Panc1 (cell line): Measurements from ENCODE around the gene SH3BP5. TPM values are rescaled to one million over a fixed set of nuclear protein-coding genes. Genes with fewer than 3 reads are reported as not detected.

Experiments used
- ATAC-seq: fragments of 200-7000 bp; cut with Tn5 transposase; 2 replicates; pipeline ENCODE4 v1.9.1; 2020; ENCODE audit warnings: mild to moderate bottlenecking, moderate library complexity
- BruUV-seq: library from RNA; stranded (reverse); fragments of 400-500 nt; replicated peaks from 2 replicates; lab custom pipeline; 2021; lab: Mats Ljungman, UMichigan
- CTCF ChIA-PET: fragments of 300-600 bp; sonication (Branson Sonifier 250); formaldehyde crosslinking; loops from one replicate; lab custom pipeline; 2022; ENCODE audit warnings: antibody characterized with exemption; lab: Charles Lee
- POLR2A ChIA-PET: fragments of 300-600 bp; sonication (Branson Sonifier 250); formaldehyde crosslinking; loops from one replicate; lab custom pipeline; 2022; ENCODE audit warnings: antibody characterized with exemption; lab: Charles Lee
- DNase-seq: peaks from one replicate; pipeline ENCODE4 v3.0.0-alpha.2; 2010; ENCODE audit warnings: low read depth, low spot score
- H3K27ac ChIP-seq: 2 replicates; pipeline ENCODE4 v1.5.1; 2011; ENCODE audit warnings: mild to moderate bottlenecking, low read length, inconsistent platforms
- H3K27me3 ChIP-seq: fragments of 200-500 bp; sonication (Bioruptor generic); 2 replicates; pipeline ENCODE4 v1.6.0; 2014; ENCODE audit warnings: low read length, inconsistent platforms; ENCODE audit not compliant: control insufficient read depth, insufficient read depth
- H3K36me3 ChIP-seq: fragments of 200-500 bp; sonication (Bioruptor generic); 2 replicates; pipeline ENCODE4 v1.5.1; 2014; ENCODE audit warnings: inconsistent platforms, mild to moderate bottlenecking, low read length, moderate library complexity; ENCODE audit not compliant: control insufficient read depth, insufficient read depth
- H3K4me1 ChIP-seq: 2 replicates; pipeline ENCODE4 v1.5.1; 2011; ENCODE audit warnings: inconsistent platforms, mild to moderate bottlenecking, low read length, moderate library complexity; ENCODE audit not compliant: control insufficient read depth, insufficient read depth
- H3K4me3 ChIP-seq, 2 experiments: 2 replicates each; pipeline ENCODE4 v1.5.1; 2011 to 2012; ENCODE audit warnings: low read depth in 2 of 2, low read length in 2 of 2, mild to moderate bottlenecking in 2 of 2, inconsistent platforms in 1 of 2, moderate library complexity in 1 of 2
- H3K9me3 ChIP-seq: fragments of 200-500 bp; sonication (Bioruptor generic); 2 replicates; pipeline ENCODE4 v1.5.1; 2014; ENCODE audit warnings: low read depth, mild to moderate bottlenecking, inconsistent platforms, low read length, moderate library complexity; ENCODE audit not compliant: control insufficient read depth, insufficient read depth
- POLR2AphosphoS5 ChIP-seq: IDR thresholded peaks from 2 replicates; pipeline ENCODE4 v1.6.1; 2012; ENCODE audit warnings: mild to moderate bottlenecking, low read depth, low read length, moderate library complexity
- REST ChIP-seq, 2 experiments: IDR thresholded peaks; 2 replicates each; pipeline ENCODE4 v1.6.1; 2011 to 2012; ENCODE audit warnings: low read depth in 2 of 2, control low read depth in 1 of 2, low read length in 1 of 2, mild to moderate bottlenecking in 1 of 2, moderate library complexity in 1 of 2; ENCODE audit not compliant: insufficient read depth in 1 of 2
- SIN3A ChIP-seq: IDR thresholded peaks from 2 replicates; pipeline ENCODE4 v1.6.1; 2012; ENCODE audit warnings: low read depth, mild to moderate bottlenecking, low read length, moderate library complexity, borderline replicate concordance; ENCODE audit not compliant: insufficient read depth
- TCF7L2 ChIP-seq: IDR thresholded peaks from 2 replicates; pipeline ENCODE4 v1.6.1; 2011; ENCODE audit warnings: mild to moderate bottlenecking, low read depth, low read length, inconsistent platforms
- in situ Hi-C: cut with HindIII; loops from 2 replicates; pipeline ENCODE4 v1.10.0; 2016; ENCODE audit warnings: low sequenced_read_pairs, low pct_unique_long_range_greater_than_20kb
- intact Hi-C: fragments of 100-400 bp; cut with micrococcal nuclease; formaldehyde crosslinking; loops from one replicate; pipeline ENCODE4 v1.10.0; 2022; ENCODE audit not compliant: unreplicated experiment
- total RNA-seq: library from RNA; stranded (reverse); gene quantifications from one replicate; pipeline ENCODE4 v1.2.1, GENCODE V29; 2021; ENCODE audit not compliant: unreplicated experiment
- TF ChIP-seq, protein P1 (sequence below): fragments of 450-650 bp; IDR thresholded peaks from 2 replicates; pipeline ENCODE4 v1.5.1; 2017; ENCODE audit warnings: mild to moderate bottlenecking

Gene SH3BP5
- total RNA-seq, 1 experiment from 2014 or later, result 12.0 TPM

- H3K4me1 ChIP-seq, result no peaks in the 10 kb centered on the region
- H3K36me3 ChIP-seq, result peaks cover 34% of the 10 kb centered on the region
- POLR2A ChIA-PET, result no interaction called here
- intact Hi-C loops, result no loop called here
- no peak for TF ChIP-seq TCF7L2
- TF ChIP-seq SIN3A, result no peak
- TF ChIP-seq REST (IDR thresholded peaks at IDR 0.05; ENCODE audit: insufficient read depth in 1 of 2, low read depth in 2 of 2, low read length in 1 of 2), result no peak
- TF ChIP-seq POLR2AphosphoS5, result no peak
- TF ChIP-seq, protein P1, sequence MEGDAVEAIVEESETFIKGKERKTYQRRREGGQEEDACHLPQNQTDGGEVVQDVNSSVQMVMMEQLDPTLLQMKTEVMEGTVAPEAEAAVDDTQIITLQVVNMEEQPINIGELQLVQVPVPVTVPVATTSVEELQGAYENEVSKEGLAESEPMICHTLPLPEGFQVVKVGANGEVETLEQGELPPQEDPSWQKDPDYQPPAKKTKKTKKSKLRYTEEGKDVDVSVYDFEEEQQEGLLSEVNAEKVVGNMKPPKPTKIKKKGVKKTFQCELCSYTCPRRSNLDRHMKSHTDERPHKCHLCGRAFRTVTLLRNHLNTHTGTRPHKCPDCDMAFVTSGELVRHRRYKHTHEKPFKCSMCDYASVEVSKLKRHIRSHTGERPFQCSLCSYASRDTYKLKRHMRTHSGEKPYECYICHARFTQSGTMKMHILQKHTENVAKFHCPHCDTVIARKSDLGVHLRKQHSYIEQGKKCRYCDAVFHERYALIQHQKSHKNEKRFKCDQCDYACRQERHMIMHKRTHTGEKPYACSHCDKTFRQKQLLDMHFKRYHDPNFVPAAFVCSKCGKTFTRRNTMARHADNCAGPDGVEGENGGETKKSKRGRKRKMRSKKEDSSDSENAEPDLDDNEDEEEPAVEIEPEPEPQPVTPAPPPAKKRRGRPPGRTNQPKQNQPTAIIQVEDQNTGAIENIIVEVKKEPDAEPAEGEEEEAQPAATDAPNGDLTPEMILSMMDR, result no peak
- BruUV-seq, result no TSS peak
- in situ Hi-C loops, result no loop called here
- DNase-seq (no peak), ATAC-seq (no peak)
- CTCF ChIA-PET, result no interaction called here
- H3K4me3 ChIP-seq, result no peak overlapping the region
- no peak overlapping the region for H3K27ac ChIP-seq
- no peaks in the 10 kb centered on the region for H3K9me3 ChIP-seq
- no peaks in the 10 kb centered on the region for H3K27me3 ChIP-seq
These were observed 111.7 kb downstream of the SH3BP5 start for GRCh38 chr3:15220661-15221060.

- no peak overlapping the region for H3K27ac ChIP-seq
- ChIA-PET POLR2A (interaction anchor here (0.6 kb wide), 1 partner anchor 517 kb away, joined by 3 read pairs; no protein-coding TSS in a partner anchor), CTCF (no interaction called here)
- no peaks in the 10 kb centered on the region for H3K9me3 ChIP-seq
- TF ChIP-seq REST (IDR thresholded peaks at IDR 0.05; ENCODE audit: insufficient read depth in 1 of 2, low read depth in 2 of 2, low read length in 1 of 2) (no peak), SIN3A (no peak), POLR2AphosphoS5 (no peak), TCF7L2 (no peak)
- TF ChIP-seq, protein P1, result no peak
- DNase-seq (no peak), ATAC-seq (no peak)
- BruUV-seq, result no TSS peak
- intact Hi-C loops (no loop called here), in situ Hi-C loops (no loop called here)
- no peaks in the 10 kb centered on the region for H3K27me3 ChIP-seq
- H3K4me1 ChIP-seq, result no peaks in the 10 kb centered on the region
- peaks cover 31% of the 10 kb centered on the region for H3K36me3 ChIP-seq
- no peak overlapping the region for H3K4me3 ChIP-seq
These were observed 112.3 kb downstream of the SH3BP5 start for GRCh38 chr3:15220056-15220455.
